Panc1 (cell line): ENCODE results near the gene DAB2IP. TPM values are rescaled to one million over a fixed set of nuclear protein-coding genes. Genes with fewer than 3 reads are reported as not detected.
A peak's percentile ranks its signal among the peaks of the same experiment; 100 is the strongest.

Experiments used
- ATAC-seq: fragments of 200-7000 bp; cut with Tn5 transposase; 2 replicates; pipeline ENCODE4 v1.9.1; 2020; ENCODE audit warnings: mild to moderate bottlenecking, moderate library complexity
- BruUV-seq: library from RNA; stranded (reverse); fragments of 400-500 nt; replicated peaks from 2 replicates; lab custom pipeline; 2021; lab: Mats Ljungman, UMichigan
- CTCF ChIA-PET: fragments of 300-600 bp; sonication (Branson Sonifier 250); formaldehyde crosslinking; loops from one replicate; lab custom pipeline; 2022; ENCODE audit warnings: antibody characterized with exemption; lab: Charles Lee
- POLR2A ChIA-PET: fragments of 300-600 bp; sonication (Branson Sonifier 250); formaldehyde crosslinking; loops from one replicate; lab custom pipeline; 2022; ENCODE audit warnings: antibody characterized with exemption; lab: Charles Lee
- DNase-seq: peaks from one replicate; pipeline ENCODE4 v3.0.0-alpha.2; 2010; ENCODE audit warnings: low read depth, low spot score
- H3K27ac ChIP-seq: 2 replicates; pipeline ENCODE4 v1.5.1; 2011; ENCODE audit warnings: mild to moderate bottlenecking, low read length, inconsistent platforms
- H3K27me3 ChIP-seq: fragments of 200-500 bp; sonication (Bioruptor generic); 2 replicates; pipeline ENCODE4 v1.6.0; 2014; ENCODE audit warnings: low read length, inconsistent platforms; ENCODE audit not compliant: control insufficient read depth, insufficient read depth
- H3K36me3 ChIP-seq: fragments of 200-500 bp; sonication (Bioruptor generic); 2 replicates; pipeline ENCODE4 v1.5.1; 2014; ENCODE audit warnings: inconsistent platforms, mild to moderate bottlenecking, low read length, moderate library complexity; ENCODE audit not compliant: control insufficient read depth, insufficient read depth
- H3K4me1 ChIP-seq: 2 replicates; pipeline ENCODE4 v1.5.1; 2011; ENCODE audit warnings: inconsistent platforms, mild to moderate bottlenecking, low read length, moderate library complexity; ENCODE audit not compliant: control insufficient read depth, insufficient read depth
- H3K4me3 ChIP-seq, 2 experiments: 2 replicates each; pipeline ENCODE4 v1.5.1; 2011 to 2012; ENCODE audit warnings: low read depth in 2 of 2, low read length in 2 of 2, mild to moderate bottlenecking in 2 of 2, inconsistent platforms in 1 of 2, moderate library complexity in 1 of 2
- H3K9me3 ChIP-seq: fragments of 200-500 bp; sonication (Bioruptor generic); 2 replicates; pipeline ENCODE4 v1.5.1; 2014; ENCODE audit warnings: low read depth, mild to moderate bottlenecking, inconsistent platforms, low read length, moderate library complexity; ENCODE audit not compliant: control insufficient read depth, insufficient read depth
- POLR2AphosphoS5 ChIP-seq: IDR thresholded peaks from 2 replicates; pipeline ENCODE4 v1.6.1; 2012; ENCODE audit warnings: mild to moderate bottlenecking, low read depth, low read length, moderate library complexity
- SIN3A ChIP-seq: IDR thresholded peaks from 2 replicates; pipeline ENCODE4 v1.6.1; 2012; ENCODE audit warnings: low read depth, mild to moderate bottlenecking, low read length, moderate library complexity, borderline replicate concordance; ENCODE audit not compliant: insufficient read depth
- TCF7L2 ChIP-seq: IDR thresholded peaks from 2 replicates; pipeline ENCODE4 v1.6.1; 2011; ENCODE audit warnings: mild to moderate bottlenecking, low read depth, low read length, inconsistent platforms
- in situ Hi-C: cut with HindIII; loops from 2 replicates; pipeline ENCODE4 v1.10.0; 2016; ENCODE audit warnings: low sequenced_read_pairs, low pct_unique_long_range_greater_than_20kb
- intact Hi-C: fragments of 100-400 bp; cut with micrococcal nuclease; formaldehyde crosslinking; loops from one replicate; pipeline ENCODE4 v1.10.0; 2022; ENCODE audit not compliant: unreplicated experiment
- total RNA-seq: library from RNA; stranded (reverse); gene quantifications from one replicate; pipeline ENCODE4 v1.2.1, GENCODE V29; 2021; ENCODE audit not compliant: unreplicated experiment
- TF ChIP-seq, protein P1 (sequence below), 2 experiments: IDR thresholded peaks; 2 replicates each; pipeline ENCODE4 v1.6.1; 2011 to 2012; ENCODE audit warnings: low read depth in 2 of 2, control low read depth in 1 of 2, low read length in 1 of 2, mild to moderate bottlenecking in 1 of 2, moderate library complexity in 1 of 2; ENCODE audit not compliant: insufficient read depth in 1 of 2
- TF ChIP-seq, protein P2 (sequence below): fragments of 450-650 bp; IDR thresholded peaks from 2 replicates; pipeline ENCODE4 v1.5.1; 2017; ENCODE audit warnings: mild to moderate bottlenecking

Gene DAB2IP
- total RNA-seq, 1 experiment from 2014 or later: 18.4 TPM

DNA sequence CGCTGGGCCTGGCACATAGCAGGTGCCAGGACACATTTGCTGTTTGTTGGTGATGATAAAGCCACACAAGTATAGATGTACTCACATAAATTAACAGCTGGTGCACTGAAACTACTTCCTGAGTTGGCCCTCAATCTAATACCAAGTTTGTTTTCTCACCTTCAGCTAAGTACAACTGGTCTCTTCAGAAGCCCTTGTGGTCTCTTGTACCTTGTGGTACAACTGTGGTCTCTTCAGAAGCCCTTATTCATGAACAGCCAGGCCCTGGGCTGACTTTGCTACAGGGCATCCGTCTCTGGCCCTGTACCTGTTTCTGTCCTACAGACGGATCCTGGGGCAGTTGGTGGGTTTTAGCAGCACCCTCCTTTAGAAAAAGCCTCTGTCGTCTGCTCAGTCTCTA, 81.5 kb downstream of the DAB2IP start:
- Histone ChIP-seq H3K36me3 (no peaks in the 10 kb centered on the region), H3K9me3 (no peaks in the 10 kb centered on the region), H3K27me3 (no peaks in the 10 kb centered on the region), H3K4me1 (peaks cover 22% of the 10 kb centered on the region), H3K4me3 (no peak overlapping the region), H3K27ac (no peak overlapping the region)
- TF ChIP-seq SIN3A (no peak), TCF7L2 (no peak), POLR2AphosphoS5 (no peak)
- TF ChIP-seq, protein P1, sequence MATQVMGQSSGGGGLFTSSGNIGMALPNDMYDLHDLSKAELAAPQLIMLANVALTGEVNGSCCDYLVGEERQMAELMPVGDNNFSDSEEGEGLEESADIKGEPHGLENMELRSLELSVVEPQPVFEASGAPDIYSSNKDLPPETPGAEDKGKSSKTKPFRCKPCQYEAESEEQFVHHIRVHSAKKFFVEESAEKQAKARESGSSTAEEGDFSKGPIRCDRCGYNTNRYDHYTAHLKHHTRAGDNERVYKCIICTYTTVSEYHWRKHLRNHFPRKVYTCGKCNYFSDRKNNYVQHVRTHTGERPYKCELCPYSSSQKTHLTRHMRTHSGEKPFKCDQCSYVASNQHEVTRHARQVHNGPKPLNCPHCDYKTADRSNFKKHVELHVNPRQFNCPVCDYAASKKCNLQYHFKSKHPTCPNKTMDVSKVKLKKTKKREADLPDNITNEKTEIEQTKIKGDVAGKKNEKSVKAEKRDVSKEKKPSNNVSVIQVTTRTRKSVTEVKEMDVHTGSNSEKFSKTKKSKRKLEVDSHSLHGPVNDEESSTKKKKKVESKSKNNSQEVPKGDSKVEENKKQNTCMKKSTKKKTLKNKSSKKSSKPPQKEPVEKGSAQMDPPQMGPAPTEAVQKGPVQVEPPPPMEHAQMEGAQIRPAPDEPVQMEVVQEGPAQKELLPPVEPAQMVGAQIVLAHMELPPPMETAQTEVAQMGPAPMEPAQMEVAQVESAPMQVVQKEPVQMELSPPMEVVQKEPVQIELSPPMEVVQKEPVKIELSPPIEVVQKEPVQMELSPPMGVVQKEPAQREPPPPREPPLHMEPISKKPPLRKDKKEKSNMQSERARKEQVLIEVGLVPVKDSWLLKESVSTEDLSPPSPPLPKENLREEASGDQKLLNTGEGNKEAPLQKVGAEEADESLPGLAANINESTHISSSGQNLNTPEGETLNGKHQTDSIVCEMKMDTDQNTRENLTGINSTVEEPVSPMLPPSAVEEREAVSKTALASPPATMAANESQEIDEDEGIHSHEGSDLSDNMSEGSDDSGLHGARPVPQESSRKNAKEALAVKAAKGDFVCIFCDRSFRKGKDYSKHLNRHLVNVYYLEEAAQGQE (IDR thresholded peaks at IDR 0.05; ENCODE audit: insufficient read depth in 1 of 2, low read depth in 2 of 2, low read length in 1 of 2): no peak
- TF ChIP-seq, protein P2, sequence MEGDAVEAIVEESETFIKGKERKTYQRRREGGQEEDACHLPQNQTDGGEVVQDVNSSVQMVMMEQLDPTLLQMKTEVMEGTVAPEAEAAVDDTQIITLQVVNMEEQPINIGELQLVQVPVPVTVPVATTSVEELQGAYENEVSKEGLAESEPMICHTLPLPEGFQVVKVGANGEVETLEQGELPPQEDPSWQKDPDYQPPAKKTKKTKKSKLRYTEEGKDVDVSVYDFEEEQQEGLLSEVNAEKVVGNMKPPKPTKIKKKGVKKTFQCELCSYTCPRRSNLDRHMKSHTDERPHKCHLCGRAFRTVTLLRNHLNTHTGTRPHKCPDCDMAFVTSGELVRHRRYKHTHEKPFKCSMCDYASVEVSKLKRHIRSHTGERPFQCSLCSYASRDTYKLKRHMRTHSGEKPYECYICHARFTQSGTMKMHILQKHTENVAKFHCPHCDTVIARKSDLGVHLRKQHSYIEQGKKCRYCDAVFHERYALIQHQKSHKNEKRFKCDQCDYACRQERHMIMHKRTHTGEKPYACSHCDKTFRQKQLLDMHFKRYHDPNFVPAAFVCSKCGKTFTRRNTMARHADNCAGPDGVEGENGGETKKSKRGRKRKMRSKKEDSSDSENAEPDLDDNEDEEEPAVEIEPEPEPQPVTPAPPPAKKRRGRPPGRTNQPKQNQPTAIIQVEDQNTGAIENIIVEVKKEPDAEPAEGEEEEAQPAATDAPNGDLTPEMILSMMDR: no peak
- in situ Hi-C loops: no loop called here
- intact Hi-C loops: no loop called here
- ATAC-seq (no peak), DNase-seq (no peak)
- CTCF ChIA-PET: no interaction called here
- no TSS peak for BruUV-seq
- POLR2A ChIA-PET: no interaction called here

DNA sequence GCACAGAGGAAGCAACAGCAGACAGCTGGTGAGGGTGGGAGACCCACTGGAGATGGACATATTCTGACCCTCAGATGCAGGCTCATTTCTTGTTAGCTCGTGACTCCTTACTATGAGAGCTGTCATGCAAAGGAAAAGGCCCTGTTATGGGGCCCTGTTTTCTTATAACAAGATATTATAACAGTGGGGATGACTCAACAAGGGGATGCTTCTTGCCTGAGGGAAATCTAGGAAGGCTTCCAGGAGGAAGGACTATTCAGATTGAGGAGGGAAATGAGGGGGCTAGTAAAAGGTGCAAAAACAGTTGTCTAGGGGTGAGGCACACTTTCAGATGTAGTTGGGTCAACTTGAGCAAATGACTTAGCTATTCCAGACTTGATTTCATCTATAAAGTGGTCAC, 83.0 kb downstream of the DAB2IP start:
- H3K27ac ChIP-seq: no peak overlapping the region
- in situ Hi-C loops (no loop called here), intact Hi-C loops (no loop called here)
- H3K9me3 ChIP-seq: no peaks in the 10 kb centered on the region
- H3K36me3 ChIP-seq: no peaks in the 10 kb centered on the region
- peaks cover 22% of the 10 kb centered on the region for H3K4me1 ChIP-seq
- ATAC-seq: no peak
- BruUV-seq: no TSS peak
- no peak for DNase-seq
- TF ChIP-seq SIN3A: no peak
- H3K27me3 ChIP-seq: no peaks in the 10 kb centered on the region
- no peak overlapping the region for H3K4me3 ChIP-seq
- ChIA-PET CTCF (interaction anchor here (0.9 to 1.2 kb wide), 3 partner anchors 16 to 188 kb away, joined by 3 read pairs; no protein-coding TSS in a partner anchor), POLR2A (no interaction called here)

DNA sequence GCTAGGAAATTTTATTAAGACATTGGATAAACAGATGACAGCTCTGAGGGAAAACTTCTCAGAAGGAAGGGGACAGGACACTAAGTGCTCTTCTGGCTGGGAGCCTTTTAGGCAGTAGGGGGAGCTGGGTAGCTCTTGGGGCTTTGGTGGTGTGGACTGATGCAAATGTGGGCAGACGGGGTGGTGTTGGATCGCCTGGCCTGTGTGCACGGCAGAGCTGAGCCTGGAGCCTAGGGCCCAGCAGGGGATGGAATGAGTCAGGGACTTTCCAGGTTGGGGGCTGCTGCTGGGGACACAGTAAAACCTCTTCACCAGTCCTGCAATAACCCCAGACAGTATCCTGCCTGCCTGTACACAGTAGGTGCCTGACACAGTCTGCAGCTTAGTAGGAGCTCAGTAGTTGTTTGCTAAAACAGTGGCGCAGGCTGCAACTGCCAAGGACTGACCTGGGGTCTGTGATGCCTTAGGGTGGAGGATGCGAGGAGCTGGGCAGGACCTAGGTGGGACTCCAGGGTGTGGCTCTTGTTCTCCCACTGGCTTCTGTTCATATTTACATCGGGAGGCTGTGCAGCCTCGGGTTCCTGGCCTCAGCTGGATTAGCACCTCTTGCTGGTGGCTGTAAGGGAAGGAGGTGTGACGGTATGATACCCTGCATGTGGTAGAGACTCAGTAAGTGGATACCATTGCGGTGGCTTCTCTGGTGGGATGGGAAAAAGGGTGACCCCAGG, 83.8 kb downstream of the DAB2IP start:
- H3K4me1 ChIP-seq: peaks cover 22% of the 10 kb centered on the region
- ChIA-PET POLR2A (no interaction called here), CTCF (interaction anchor here (0.6 to 1.3 kb wide), 5 partner anchors 10 to 228 kb away, joined by 3 to 6 read pairs (median 3); no protein-coding TSS in a partner anchor)
- peak overlapping the region; percentile 59 for H3K27ac ChIP-seq
- no peak for TF ChIP-seq POLR2AphosphoS5
- TF ChIP-seq, protein P1 (IDR thresholded peaks at IDR 0.05; ENCODE audit: insufficient read depth in 1 of 2, low read depth in 2 of 2, low read length in 1 of 2): no peak
- no peak for TF ChIP-seq TCF7L2
- TF ChIP-seq SIN3A: no peak
- TF ChIP-seq, protein P2: peak; percentile 77
- intact Hi-C loops: no loop called here
- in situ Hi-C loops: no loop called here
- DNase-seq: no peak
- H3K27me3 ChIP-seq: no peaks in the 10 kb centered on the region
- no peaks in the 10 kb centered on the region for H3K36me3 ChIP-seq
- peak overlapping the region in 1 of 2 experiments; percentile 45; a peak in 2 of 4 replicates for H3K4me3 ChIP-seq
- ATAC-seq: peak; percentile 80
- no peaks in the 10 kb centered on the region for H3K9me3 ChIP-seq
- no TSS peak for BruUV-seq
